A549 (cell line): ENCODE data around the gene PFKFB3. TPM values are rescaled to one million over a fixed set of nuclear protein-coding genes. Genes with fewer than 3 reads are reported as not detected.

Experiments used
- ATAC-seq, 2 experiments: fragments of 200-7000 bp in 1 of 2; fragments of >200 bp in 1 of 2; cut with Nextera tagmentation in 1 of 2; cut with Tn5 transposase in 1 of 2; 3 replicates each; pipeline versions ENCODE4 v1.8.0 to v1.9.1; 2018 to 2020; ENCODE audit warnings: mild to moderate bottlenecking in 1 of 2, moderate library complexity in 1 of 2
- CTCF ChIA-PET: fragments of 300-600 bp; sonication (Branson Sonifier 250); formaldehyde crosslinking; extraction: SDS; loops from one replicate; lab custom pipeline; 2021; ENCODE audit warnings: antibody characterized with exemption, inconsistent platforms; lab: Yijun Ruan, JAX
- POLR2A ChIA-PET: fragments of 350-600 bp; formaldehyde crosslinking; extraction: SDS; loops from one replicate; lab custom pipeline; 2021; ENCODE audit warnings: antibody characterized with exemption, inconsistent platforms; lab: Yijun Ruan, JAX
- DNase-seq, 2 experiments: peaks; one replicate each; pipeline versions ENCODE4 v3.0.0 to v3.0.0-alpha.2; 2011 to 2016; ENCODE audit warnings: low read depth in 1 of 2, low spot score in 1 of 2
- FAIRE-seq: peaks from 2 replicates; lab custom pipeline; 2011; peaks lifted over from hg19 to GRCh38; lab: Jason Lieb, UNC
- H3K27ac ChIP-seq, 2 experiments: fragments of >200 bp; sonication (Bioruptor Twin); formaldehyde crosslinking; 3 replicates each; pipeline ENCODE4 v1.5.1; 2016 to 2017
- H3K4me1 ChIP-seq: fragments of >200 bp; sonication (Bioruptor Twin); formaldehyde crosslinking; 3 replicates; pipeline ENCODE4 v1.6.1; 2016
- H3K4me2 ChIP-seq: fragments of >200 bp; sonication (Bioruptor Twin); formaldehyde crosslinking; 3 replicates; pipeline ENCODE4 v1.6.1; 2016
- H3K4me3 ChIP-seq: fragments of >200 bp; sonication (Bioruptor Twin); formaldehyde crosslinking; 3 replicates; pipeline ENCODE4 v1.5.1; 2016
- H3K9me3 ChIP-seq: fragments of >200 bp; sonication (Bioruptor Twin); formaldehyde crosslinking; 3 replicates; pipeline ENCODE4 v1.6.1; 2016
- CEBPB ChIP-seq, 2 experiments: fragments of >200 bp in 1 of 2; sonication (Bioruptor Twin) in 1 of 2; formaldehyde crosslinking in 1 of 2; IDR thresholded peaks; 2 replicates each; pipeline ENCODE4 v1.6.1; 2012 to 2016
- CHD2 ChIP-seq: fragments of 150-350 bp; IDR thresholded peaks from 2 replicates; pipeline ENCODE4 v1.6.1; 2014; ENCODE audit warnings: low read length; ENCODE audit not compliant: partially characterized antibody
- EHF ChIP-seq: fragments of 250-450 bp; sonication (Bioruptor Pico); IDR thresholded peaks from 2 replicates; pipeline ENCODE4 v1.5.0; 2020; ENCODE audit warnings: mild to moderate bottlenecking
- FOSL2 ChIP-seq, 2 experiments: fragments of 450-650 bp in 1 of 2; fragments of >200 bp in 1 of 2; sonication (Bioruptor Twin) in 1 of 2; formaldehyde crosslinking; IDR thresholded peaks; 2 replicates each; pipeline versions ENCODE4 v1.5.0 to v1.6.1; 2016 to 2020; ENCODE audit warnings: mild to moderate bottlenecking in 1 of 2, moderate library complexity in 1 of 2
- FOXS1 ChIP-seq: fragments of 250-450 bp; sonication (Bioruptor Pico); IDR thresholded peaks from 2 replicates; pipeline ENCODE4 v1.5.0; 2020; ENCODE audit warnings: mild to moderate bottlenecking, moderate library complexity
- HOXB13 ChIP-seq: fragments of 250-450 bp; sonication (Bioruptor Pico); IDR thresholded peaks from 2 replicates; pipeline ENCODE4 v1.5.0; 2020; ENCODE audit warnings: low read depth, mild to moderate bottlenecking, moderate library complexity
- MAFK ChIP-seq: fragments of 450-650 bp; IDR thresholded peaks from 2 replicates; pipeline ENCODE4 v1.6.1; 2014; ENCODE audit not compliant: partially characterized antibody
- NFE2L2 ChIP-seq: fragments of 150-350 bp; conservative IDR thresholded peaks from 2 replicates; pipeline ENCODE4 v1.6.1; 2014; ENCODE audit warnings: low read length
- PHF8 ChIP-seq: fragments of 200-600 bp; sonication (generic); IDR thresholded peaks from 2 replicates; pipeline ENCODE4 v1.6.1; 2016; ENCODE audit warnings: low read depth, mild to moderate bottlenecking, antibody characterized with exemption, moderate library complexity, borderline replicate concordance
- RNF2 ChIP-seq: fragments of 200-600 bp; sonication (generic); IDR thresholded peaks from 2 replicates; pipeline ENCODE4 v1.6.1; 2016; ENCODE audit warnings: low read depth, mild to moderate bottlenecking, antibody characterized with exemption, moderate library complexity, borderline replicate concordance
- SREBF2 ChIP-seq: fragments of 450-650 bp; IDR thresholded peaks from 2 replicates; pipeline ENCODE4 v1.6.1; 2014; ENCODE audit warnings: mild to moderate bottlenecking, moderate library complexity
- TFCP2L1 ChIP-seq: fragments of 250-450 bp; sonication (Bioruptor Pico); IDR thresholded peaks from 2 replicates; pipeline ENCODE4 v1.5.0; 2021; ENCODE audit warnings: mild to moderate bottlenecking
- ZFP36 ChIP-seq: fragments of 450-650 bp; IDR thresholded peaks from 2 replicates; pipeline ENCODE4 v1.6.1; 2014; ENCODE audit warnings: borderline replicate concordance; ENCODE audit not compliant: partially characterized antibody
- ZNF302 ChIP-seq: fragments of 250-450 bp; sonication (Bioruptor Pico); IDR thresholded peaks from 2 replicates; pipeline ENCODE4 v1.9.0; 2021; ENCODE audit warnings: inconsistent platforms, mild to moderate bottlenecking, moderate library complexity
- WGBS: methylation state at CpG from one replicate; pipeline ENCODE4 v1.1.6; 2017; ENCODE audit errors: missing lambda C conversion rate; 5-methylcytosine and 5-hydroxymethylcytosine counted together
- polyA plus RNA-seq, 4 experiments: library from polyadenylated mRNA; depleted of rRNA in 3 of 4; stranded (reverse); fragments of >200 nt; fragmentation: RNase III in 1 of 4; extraction: RNeasy Plus Mini Kit Qiagen cat#74134 plus additional on column Dnase treatment in 1 of 4; gene quantifications; 2 replicates in 3 of 4; 3 replicates in 1 of 4; pipeline ENCODE4 v1.2.3, GENCODE V29; 2011 to 2017
- TF ChIP-seq, protein P1 (sequence below): IDR thresholded peaks from 2 replicates; pipeline ENCODE4 v1.6.1; 2012
- TF ChIP-seq, protein P2 (sequence below): fragments of 250-450 bp; sonication (Bioruptor Pico); IDR thresholded peaks from 2 replicates; pipeline ENCODE4 v1.5.0; 2021; ENCODE audit warnings: mild to moderate bottlenecking, moderate library complexity, borderline replicate concordance
- TF ChIP-seq, protein P3 (sequence below): fragments of >200 bp; sonication (Bioruptor Twin); formaldehyde crosslinking; IDR thresholded peaks from 3 replicates; pipeline ENCODE4 v1.5.1; 2016
- TF ChIP-seq, protein P4 (sequence below): fragments of 450-650 bp; IDR thresholded peaks from 2 replicates; pipeline ENCODE4 v1.6.1; 2014; ENCODE audit warnings: antibody characterized with exemption
- TF ChIP-seq, protein P5 (sequence below): fragments of 200-600 bp; sonication (generic); IDR thresholded peaks from 2 replicates; pipeline ENCODE4 v1.6.1; 2016; ENCODE audit warnings: antibody characterized with exemption, mild to moderate bottlenecking, moderate library complexity

PFKFB3 gene
- polyA plus RNA-seq, 2 of the 4 experiments (the other 2 are of a cell fraction): 139 to 232 TPM

DNA sequence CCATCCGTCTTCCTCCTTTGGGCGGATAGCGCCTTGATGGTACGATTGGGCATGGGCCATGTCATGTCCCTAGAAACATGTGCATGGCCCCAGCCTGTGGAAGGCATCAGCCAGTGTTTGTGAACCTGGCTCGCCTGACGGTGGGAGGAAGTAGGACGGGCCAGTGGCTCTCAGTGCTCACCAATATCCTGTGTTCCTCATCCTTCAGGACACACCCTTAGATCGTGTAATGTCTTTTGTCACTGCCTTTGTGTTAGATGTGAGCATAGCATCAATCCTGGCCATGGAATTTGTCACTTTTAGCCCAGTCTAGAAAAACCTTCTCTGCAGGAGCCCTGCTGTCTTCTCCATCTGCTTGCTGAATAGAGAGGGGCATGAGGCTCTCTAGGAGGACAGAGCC lies 77.6 kb downstream of the PFKFB3 start (continued):
- TF ChIP-seq, protein P1, sequence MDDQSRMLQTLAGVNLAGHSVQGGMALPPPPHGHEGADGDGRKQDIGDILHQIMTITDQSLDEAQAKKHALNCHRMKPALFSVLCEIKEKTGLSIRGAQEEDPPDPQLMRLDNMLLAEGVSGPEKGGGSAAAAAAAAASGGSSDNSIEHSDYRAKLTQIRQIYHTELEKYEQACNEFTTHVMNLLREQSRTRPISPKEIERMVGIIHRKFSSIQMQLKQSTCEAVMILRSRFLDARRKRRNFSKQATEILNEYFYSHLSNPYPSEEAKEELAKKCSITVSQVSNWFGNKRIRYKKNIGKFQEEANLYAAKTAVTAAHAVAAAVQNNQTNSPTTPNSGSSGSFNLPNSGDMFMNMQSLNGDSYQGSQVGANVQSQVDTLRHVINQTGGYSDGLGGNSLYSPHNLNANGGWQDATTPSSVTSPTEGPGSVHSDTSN: no peak
- TF ChIP-seq HOXB13 (CRISPR knock-in tag) (no peak), NFE2L2 (no peak), SREBF2 (no peak), FOXS1 (CRISPR knock-in tag) (peak; percentile 81), FOSL2 (IDR thresholded peaks at IDR 0.05) (no peak), FOSL2 (CRISPR knock-in tag; IDR thresholded peaks at IDR 0.05) (no peak), RNF2 (no peak), CEBPB (IDR thresholded peaks at IDR 0.05) (no peak), CHD2 (no peak), ZFP36 (no peak), PHF8 (no peak)
- TF ChIP-seq, protein P2, sequence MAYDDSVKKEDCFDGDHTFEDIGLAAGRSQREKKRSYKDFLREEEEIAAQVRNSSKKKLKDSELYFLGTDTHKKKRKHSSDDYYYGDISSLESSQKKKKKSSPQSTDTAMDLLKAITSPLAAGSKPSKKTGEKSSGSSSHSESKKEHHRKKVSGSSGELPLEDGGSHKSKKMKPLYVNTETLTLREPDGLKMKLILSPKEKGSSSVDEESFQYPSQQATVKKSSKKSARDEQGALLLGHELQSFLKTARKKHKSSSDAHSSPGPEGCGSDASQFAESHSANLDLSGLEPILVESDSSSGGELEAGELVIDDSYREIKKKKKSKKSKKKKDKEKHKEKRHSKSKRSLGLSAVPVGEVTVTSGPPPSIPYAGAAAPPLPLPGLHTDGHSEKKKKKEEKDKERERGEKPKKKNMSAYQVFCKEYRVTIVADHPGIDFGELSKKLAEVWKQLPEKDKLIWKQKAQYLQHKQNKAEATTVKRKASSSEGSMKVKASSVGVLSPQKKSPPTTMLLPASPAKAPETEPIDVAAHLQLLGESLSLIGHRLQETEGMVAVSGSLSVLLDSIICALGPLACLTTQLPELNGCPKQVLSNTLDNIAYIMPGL: no peak
- TF ChIP-seq, protein P3, sequence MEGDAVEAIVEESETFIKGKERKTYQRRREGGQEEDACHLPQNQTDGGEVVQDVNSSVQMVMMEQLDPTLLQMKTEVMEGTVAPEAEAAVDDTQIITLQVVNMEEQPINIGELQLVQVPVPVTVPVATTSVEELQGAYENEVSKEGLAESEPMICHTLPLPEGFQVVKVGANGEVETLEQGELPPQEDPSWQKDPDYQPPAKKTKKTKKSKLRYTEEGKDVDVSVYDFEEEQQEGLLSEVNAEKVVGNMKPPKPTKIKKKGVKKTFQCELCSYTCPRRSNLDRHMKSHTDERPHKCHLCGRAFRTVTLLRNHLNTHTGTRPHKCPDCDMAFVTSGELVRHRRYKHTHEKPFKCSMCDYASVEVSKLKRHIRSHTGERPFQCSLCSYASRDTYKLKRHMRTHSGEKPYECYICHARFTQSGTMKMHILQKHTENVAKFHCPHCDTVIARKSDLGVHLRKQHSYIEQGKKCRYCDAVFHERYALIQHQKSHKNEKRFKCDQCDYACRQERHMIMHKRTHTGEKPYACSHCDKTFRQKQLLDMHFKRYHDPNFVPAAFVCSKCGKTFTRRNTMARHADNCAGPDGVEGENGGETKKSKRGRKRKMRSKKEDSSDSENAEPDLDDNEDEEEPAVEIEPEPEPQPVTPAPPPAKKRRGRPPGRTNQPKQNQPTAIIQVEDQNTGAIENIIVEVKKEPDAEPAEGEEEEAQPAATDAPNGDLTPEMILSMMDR: no peak
- TF ChIP-seq, protein P4, sequence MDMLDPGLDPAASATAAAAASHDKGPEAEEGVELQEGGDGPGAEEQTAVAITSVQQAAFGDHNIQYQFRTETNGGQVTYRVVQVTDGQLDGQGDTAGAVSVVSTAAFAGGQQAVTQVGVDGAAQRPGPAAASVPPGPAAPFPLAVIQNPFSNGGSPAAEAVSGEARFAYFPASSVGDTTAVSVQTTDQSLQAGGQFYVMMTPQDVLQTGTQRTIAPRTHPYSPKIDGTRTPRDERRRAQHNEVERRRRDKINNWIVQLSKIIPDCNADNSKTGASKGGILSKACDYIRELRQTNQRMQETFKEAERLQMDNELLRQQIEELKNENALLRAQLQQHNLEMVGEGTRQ: no peak
- TF ChIP-seq, protein P5, sequence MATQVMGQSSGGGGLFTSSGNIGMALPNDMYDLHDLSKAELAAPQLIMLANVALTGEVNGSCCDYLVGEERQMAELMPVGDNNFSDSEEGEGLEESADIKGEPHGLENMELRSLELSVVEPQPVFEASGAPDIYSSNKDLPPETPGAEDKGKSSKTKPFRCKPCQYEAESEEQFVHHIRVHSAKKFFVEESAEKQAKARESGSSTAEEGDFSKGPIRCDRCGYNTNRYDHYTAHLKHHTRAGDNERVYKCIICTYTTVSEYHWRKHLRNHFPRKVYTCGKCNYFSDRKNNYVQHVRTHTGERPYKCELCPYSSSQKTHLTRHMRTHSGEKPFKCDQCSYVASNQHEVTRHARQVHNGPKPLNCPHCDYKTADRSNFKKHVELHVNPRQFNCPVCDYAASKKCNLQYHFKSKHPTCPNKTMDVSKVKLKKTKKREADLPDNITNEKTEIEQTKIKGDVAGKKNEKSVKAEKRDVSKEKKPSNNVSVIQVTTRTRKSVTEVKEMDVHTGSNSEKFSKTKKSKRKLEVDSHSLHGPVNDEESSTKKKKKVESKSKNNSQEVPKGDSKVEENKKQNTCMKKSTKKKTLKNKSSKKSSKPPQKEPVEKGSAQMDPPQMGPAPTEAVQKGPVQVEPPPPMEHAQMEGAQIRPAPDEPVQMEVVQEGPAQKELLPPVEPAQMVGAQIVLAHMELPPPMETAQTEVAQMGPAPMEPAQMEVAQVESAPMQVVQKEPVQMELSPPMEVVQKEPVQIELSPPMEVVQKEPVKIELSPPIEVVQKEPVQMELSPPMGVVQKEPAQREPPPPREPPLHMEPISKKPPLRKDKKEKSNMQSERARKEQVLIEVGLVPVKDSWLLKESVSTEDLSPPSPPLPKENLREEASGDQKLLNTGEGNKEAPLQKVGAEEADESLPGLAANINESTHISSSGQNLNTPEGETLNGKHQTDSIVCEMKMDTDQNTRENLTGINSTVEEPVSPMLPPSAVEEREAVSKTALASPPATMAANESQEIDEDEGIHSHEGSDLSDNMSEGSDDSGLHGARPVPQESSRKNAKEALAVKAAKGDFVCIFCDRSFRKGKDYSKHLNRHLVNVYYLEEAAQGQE: no peak

DNA sequence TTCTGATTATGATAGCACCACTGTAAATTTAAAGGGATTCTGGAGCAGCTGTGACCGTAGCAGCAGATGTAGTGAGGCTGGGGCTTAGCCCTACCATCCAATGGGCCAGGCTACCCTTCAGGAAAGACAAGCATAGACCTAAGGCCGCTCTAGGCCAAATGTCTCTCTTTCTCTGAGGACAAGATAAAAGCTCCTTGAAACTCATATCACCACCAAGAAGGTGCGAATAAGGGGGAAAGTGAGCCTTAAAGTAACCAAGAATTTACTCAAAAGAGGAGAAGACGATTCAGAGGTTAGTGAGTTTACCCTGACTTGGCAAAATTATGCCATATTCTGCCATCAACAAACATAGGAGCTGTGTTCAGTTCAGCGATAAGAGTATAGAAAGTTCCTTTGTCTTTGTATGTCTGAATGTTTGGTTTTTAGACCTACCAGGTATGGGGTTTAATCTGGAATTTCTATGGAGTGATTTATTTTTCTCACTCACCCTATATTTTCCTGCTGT lies 79.8 kb downstream of the PFKFB3 start:
- no peak for FAIRE-seq
- Histone ChIP-seq H3K9me3 (peaks cover 3% of the 10 kb centered on the region; the same call in 1 of the 3 replicates), H3K27ac (peak overlapping the region; percentile 98 to 100), H3K4me3 (no peak overlapping the region), H3K4me2 (no peak overlapping the region), H3K4me1 (peaks cover 45% of the 10 kb centered on the region)
- no peak for ATAC-seq
- DNase-seq: no peak
- peak; percentile 73 for TF ChIP-seq MAFK
- no peak for TF ChIP-seq EHF
- no peak for TF ChIP-seq ZNF302
- TF ChIP-seq TFCP2L1 (CRISPR knock-in tag): no peak
- POLR2A ChIA-PET: no interaction called here
- CTCF ChIA-PET: interaction anchor here (0.6 to 2.4 kb wide), 2 partner anchors 18 to 119 kb away, joined by 3 to 10 read pairs; no protein-coding TSS in a partner anchor
- 90% methylated on average over 5 of the region's 5 CpGs for WGBS
